ENCODE results near the gene CAB39. TPM values are rescaled to one million over a fixed set of nuclear protein-coding genes. Genes with fewer than 3 reads are reported as not detected.
"Not testable (repeated sequence)": the region's sequence is repeated elsewhere in the genome, so short reads cannot be mapped to it uniquely, and the experiment has no call there.

CAB39 gene
- total RNA-seq, 1 donor from 2014 or later, result 96.3 TPM

GRCh38 chr2:230691005-230691647, 21.5 kb upstream of the CAB39 start:
- no peak for TF ChIP-seq CTCF (conservative IDR thresholded peaks at IDR 0.05; ENCODE audit: low read depth, low read length)
- H3K4me3 ChIP-seq (ENCODE audit: low read depth, low read length), result no peak overlapping the region
- DNase-seq (ENCODE audit: low read depth), result peak; percentile 84

- no peak for TF ChIP-seq CTCF (conservative IDR thresholded peaks at IDR 0.05; ENCODE audit: low read depth, low read length)
- no peak for DNase-seq (ENCODE audit: low read depth)
- H3K4me3 ChIP-seq (ENCODE audit: low read depth, low read length), result no peak overlapping the region
These were observed 19.9 kb upstream of the CAB39 start for GRCh38 chr2:230692760-230693159.

- no peak for TF ChIP-seq CTCF (conservative IDR thresholded peaks at IDR 0.05; ENCODE audit: low read depth, low read length)
- H3K4me3 ChIP-seq (ENCODE audit: low read depth, low read length), result no peak overlapping the region
- no peak for DNase-seq (ENCODE audit: low read depth)
These were observed 19.2 kb upstream of the CAB39 start for GRCh38 chr2:230693411-230693810.

- DNase-seq (ENCODE audit: low read depth), result no peak
- H3K4me3 ChIP-seq (ENCODE audit: low read depth, low read length), result no peak overlapping the region
- no peak for TF ChIP-seq CTCF (conservative IDR thresholded peaks at IDR 0.05; ENCODE audit: low read depth, low read length)
These were observed 18.4 kb upstream of the CAB39 start for GRCh38 chr2:230694241-230694640.

GRCh38 chr2:230695551-230695950, 17.1 kb upstream of the CAB39 start:
- no peak overlapping the region for H3K4me3 ChIP-seq (ENCODE audit: low read depth, low read length)
- TF ChIP-seq CTCF (conservative IDR thresholded peaks at IDR 0.05; ENCODE audit: low read depth, low read length), result no peak
- DNase-seq (ENCODE audit: low read depth), result no peak

GRCh38 chr2:230696670-230697069, 16.0 kb upstream of the CAB39 start:
- H3K4me3 ChIP-seq (ENCODE audit: low read depth, low read length), result no peak overlapping the region
- no peak for DNase-seq (ENCODE audit: low read depth)
- no peak for TF ChIP-seq CTCF (conservative IDR thresholded peaks at IDR 0.05; ENCODE audit: low read depth, low read length)

GRCh38 chr2:230697676-230698075, 15.0 kb upstream of the CAB39 start:
- H3K4me3 ChIP-seq (ENCODE audit: low read depth, low read length), result no peak overlapping the region
- no peak for DNase-seq (ENCODE audit: low read depth)
- TF ChIP-seq CTCF (conservative IDR thresholded peaks at IDR 0.05; ENCODE audit: low read depth, low read length), result no peak

GRCh38 chr2:230698753-230699152, 13.9 kb upstream of the CAB39 start:
- H3K4me3 ChIP-seq (ENCODE audit: low read depth, low read length); DNase-seq (ENCODE audit: low read depth): not testable (repeated sequence)
